ENCODE results near the gene GGCT. TPM values are rescaled to one million over a fixed set of nuclear protein-coding genes. Genes with fewer than 3 reads are reported as not detected.

GGCT gene
- total RNA-seq, 1 donor from 2014 or later, result 18.0 TPM

DNA sequence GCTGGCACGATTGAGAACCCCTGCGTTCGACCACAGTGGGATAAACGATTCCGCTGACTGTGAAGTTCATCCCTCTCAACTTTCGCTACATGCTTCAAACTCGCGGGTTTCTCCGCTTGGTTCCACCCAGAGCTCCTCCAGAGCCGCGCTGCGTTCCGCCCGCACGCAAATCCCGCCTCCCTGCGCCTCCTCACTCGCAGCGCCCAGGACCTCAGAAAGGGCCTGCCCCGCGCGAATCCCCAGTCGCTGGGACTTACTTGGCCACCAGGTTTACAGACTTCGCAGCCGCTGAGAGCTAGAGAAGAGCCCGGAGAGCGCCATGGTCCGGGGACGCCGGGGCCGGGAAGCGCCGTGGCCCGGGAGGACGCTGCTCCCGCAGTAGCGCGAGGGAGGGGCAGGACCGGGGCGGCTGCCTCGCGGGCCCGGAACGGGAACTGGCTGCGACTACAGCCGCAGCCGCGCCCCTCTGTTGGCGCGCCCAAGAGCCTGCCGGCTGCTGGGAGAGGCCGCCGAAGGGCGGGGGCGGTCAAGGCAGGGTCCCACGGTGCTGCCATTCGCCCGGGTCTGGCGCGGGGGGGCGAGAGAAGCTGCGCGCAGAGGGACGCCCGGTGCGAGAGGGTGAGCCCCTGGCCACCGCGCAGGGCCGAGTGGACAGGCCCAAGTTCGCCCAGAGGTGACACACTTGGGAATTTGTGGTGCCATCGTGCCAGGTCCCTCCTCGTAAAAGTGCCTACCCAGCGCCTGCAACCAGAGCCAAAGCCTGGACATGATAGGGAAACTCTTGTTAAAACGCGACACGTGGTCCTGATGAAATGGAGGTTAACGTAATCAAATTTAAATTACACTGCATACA lies 26.1 kb downstream of the GGCT start, which contains the start of gene NOD1:
NOD1 (minus strand) TSS at position 436 of the 853 bp plus-strand sequence. CDS start 21,863 bp downstream, outside the sequence.
- DNase-seq (ENCODE audit: low read depth), result peak; percentile 36

DNA sequence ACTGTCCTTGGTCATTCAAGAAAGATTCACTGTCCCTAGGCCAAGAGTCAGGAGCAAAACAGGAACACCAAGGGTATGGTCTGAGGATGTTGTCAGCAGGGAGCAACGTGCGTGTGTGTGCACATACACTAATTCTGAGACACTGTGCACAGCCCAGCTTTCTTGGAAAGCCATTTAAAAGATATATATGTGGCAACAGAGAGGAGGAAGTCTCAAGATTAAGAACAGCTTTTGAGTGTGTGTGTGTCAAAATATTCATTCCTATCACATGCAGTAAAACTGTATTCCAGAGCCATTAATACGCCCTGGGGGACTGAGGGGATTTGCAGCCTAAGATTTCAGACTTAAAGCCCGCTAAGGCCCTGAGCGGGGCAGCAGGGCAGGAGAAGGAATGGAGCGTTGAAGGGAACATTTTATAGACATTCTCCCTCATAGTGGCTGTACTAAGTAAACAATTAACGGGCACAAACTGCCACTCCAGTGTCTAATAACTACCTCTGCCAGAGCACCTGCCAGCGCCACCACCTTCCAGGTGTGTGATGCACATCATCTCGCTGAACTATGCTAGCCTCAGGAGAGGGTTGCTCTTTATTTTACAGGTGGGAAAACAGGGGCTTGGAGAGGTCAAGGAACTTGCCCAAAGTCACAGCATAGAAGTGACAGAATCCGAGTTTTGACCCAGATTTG lies 28.0 kb downstream of the GGCT start:
- no peak for DNase-seq (ENCODE audit: low read depth)

DNA sequence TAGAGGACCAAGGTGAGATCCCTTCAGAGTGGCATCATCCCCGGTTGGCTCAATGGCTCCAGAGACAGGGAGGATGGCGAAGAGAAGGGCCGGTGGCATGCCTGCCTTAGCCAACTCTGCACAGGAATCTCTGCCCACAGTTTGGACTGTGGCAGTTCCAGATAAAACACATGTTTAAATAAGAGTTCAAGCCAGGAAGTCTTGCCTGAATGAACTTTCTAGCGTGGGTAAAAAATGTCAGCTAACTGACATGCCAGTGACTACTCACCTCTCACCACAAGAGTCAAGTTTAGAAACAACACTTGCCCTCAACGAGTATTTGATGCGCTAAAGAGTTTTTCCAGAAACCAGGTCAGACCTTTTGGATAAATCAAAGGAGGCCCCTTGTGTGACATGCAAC lies 29.0 kb downstream of the GGCT start:
- peak; percentile 87 for DNase-seq (ENCODE audit: low read depth)

DNA sequence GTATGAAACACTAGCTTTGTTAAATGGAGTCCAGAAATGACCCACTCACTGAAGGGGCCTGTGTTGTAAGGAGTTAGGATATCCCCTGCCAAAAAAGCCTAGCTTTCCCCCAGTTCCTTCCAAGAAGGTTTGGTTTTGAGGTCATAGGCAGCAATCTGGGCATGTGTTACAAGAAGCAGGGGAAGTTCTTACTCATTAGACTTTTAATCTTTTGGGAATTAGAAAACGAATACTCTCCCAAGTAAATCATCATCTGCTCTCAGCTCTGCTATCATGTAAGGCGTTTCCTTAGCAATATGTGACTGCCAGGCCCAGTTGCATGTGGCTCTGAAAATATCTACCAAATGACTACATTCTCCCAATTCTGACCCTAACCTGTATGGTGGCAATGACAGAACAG lies 29.7 kb downstream of the GGCT start:
- no peak for DNase-seq (ENCODE audit: low read depth)

DNA sequence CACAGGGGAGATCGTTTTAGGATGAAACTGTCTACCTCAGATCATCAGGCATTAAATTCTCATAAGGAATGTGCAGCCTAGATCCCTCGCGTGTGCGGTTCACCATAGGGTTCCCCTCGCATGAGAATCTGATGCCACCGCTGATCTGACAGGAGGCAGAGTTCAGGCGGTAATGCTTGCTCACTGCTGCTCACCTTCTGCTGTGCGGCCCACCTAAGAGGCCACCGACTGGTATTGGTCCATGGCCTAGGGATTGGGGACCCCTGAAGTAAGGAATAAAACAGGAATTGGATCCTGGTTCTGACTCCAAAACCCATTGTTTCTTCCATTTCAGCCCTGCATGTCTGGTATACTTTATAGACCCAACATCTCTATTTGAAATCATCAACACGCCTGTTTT lies 30.1 kb downstream of the GGCT start:
- no peak for DNase-seq (ENCODE audit: low read depth)

DNA sequence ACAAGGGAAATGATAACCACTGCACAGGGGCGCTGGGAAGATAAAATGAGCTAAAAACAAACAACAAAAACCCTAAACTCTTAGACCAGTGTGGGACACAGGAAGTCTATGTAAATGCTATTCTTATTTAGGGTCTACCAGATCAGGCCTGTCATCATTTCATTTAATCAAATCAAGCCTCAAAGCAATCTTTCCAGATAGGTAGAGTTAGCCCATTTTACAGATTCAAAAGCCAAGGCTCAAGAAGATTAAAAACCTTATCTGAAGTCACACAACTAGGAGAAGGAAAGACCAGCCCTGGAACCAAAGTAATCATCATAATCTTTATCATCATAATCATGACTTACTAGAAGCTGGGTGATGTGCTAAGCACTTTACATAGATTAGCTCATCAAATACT lies 30.7 kb downstream of the GGCT start:
- DNase-seq (ENCODE audit: low read depth), result no peak

DNA sequence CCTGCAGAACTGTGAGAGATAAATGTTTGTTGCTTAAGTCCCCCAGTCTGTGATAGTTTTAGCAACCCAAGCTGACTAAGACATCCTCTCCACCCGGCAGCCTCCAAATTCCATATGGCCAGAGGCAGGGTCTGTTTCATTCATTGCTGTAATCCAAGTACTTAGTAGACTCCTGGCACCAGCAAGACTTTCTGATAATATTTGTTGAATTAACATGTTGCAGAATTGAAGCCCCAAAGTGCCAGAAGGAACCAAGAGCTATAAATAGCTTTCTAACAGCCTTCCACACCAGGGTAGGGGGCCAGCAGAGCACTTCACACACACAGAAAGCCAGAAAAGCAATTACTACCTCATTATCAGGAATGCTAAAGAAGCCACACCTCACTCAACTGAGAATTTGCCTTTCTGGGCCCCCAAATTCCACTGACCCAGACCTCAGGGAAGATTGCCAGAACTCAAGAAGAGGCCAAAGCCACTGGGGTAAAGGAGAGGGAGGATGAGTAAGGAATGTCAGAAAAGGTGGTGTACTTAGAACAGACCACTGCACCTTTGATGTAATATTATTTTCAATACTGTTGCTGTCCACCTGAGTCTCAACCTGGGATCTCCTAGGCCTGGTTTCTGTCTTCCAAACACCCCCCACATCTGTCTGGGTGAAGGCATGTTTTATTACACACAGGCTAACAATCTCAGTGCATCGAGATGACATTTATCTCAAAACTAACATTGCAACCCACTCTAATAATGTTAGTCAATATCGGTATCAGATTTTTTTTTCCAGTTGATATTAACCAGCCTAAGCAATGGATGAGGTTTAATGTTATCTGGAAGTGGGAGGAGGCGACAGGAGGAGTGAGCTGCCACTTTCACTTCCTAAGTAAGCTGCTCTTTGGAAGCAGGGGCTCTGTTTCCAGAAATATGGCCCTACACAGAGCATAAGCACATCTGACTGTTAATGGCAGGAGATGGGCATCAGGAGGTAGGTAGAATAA lies 31.5 kb downstream of the GGCT start:
- DNase-seq (ENCODE audit: low read depth), result peak; percentile 33

DNA sequence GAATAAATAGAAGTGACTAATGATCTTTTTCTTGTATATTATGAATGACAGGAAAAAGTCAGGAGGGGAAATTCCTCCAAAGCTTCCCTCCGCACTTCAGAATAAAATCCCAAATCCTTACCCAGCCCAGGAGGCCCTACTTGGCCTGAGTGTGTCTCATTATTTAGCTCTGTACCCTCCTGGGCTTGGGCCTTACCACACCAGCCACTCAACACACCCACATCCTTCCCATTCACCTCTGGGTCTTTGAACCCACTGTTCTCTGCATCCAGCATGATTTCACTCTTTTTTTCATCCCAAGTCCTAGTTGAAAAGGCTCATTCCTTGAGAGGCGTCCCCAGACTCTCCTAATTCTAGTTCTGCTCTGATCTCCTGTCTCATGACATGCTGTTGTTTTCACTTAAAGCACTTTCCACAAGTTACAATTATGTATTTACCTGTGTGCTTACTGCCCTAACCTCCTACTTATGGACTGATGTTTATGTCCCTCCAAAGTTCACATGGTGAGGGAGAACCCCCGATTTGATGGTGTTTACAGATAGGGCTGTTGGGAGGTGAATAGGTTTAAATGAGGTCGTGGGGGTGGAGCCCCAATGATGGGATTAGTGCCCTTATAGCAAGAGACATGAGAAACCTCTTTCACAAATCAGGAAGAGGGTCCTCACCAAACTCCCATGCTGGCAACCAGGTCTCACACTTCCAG lies 32.4 kb downstream of the GGCT start:
- no peak for DNase-seq (ENCODE audit: low read depth)

DNA sequence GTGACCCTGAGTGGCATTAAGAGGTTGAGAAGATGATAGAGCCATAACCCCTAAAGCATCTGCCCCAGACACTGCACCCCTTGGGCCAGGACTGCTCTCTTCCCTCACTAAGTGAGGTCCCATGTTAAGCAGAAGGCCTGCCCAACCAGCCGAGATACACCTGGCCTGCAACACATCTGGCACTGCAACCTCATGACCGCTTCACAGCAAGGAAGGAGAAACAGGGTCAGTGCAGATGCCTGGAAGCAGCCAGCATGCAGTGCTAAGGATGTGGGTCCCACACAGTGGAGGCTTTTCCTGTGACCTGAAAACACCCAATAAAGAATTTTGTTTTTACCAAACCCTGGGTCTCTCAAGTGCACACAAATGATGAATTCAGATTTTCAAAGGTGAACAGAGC lies 33.4 kb downstream of the GGCT start:
- no peak for DNase-seq (ENCODE audit: low read depth)

DNA sequence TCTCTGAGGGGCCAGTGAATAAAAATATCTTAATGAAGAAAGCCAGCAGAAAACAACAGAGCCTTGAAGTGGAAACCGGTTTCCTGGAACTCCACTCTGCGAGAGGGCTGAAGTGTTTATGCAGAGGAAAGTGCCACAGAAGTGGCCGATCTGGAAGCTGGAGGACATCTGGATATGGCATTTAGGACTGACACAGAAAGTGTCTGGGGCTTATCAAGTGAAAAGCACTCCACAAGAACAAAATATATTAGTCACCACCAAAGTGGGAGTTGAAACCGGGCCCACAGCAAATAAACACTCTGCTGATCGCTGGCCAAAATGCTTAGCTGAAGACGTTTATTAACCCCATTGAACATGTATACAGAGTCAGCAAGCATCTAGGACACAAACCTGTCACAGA lies 33.9 kb downstream of the GGCT start:
- peak; percentile 39 for DNase-seq (ENCODE audit: low read depth)

DNA sequence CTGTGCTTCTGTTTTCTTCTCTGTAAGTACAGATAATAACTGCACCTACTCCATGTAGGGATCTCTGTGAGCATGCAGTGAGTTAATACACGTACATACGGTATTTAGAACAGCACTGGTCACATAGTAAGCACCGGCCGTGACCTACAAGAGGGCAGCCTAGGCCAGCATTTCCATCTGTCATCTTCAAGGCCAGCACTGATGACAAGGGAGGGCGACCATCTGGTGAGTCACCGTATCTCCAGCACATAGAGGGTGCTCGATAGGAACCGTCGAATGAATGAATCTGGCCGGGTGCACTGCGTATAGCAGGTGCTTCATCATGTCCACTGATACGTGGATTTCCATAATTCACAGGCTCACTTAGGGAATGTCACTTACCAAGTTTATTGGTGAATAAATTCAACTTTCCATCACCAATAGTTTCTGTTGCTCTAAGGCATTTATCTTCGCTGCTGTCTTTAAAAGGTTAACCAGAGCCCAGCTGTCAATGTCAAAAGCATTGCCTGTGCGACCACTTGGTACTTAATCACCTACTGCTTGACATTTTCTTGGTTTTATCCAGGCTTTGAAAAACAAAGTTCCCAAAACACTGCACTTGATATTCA lies 34.4 kb downstream of the GGCT start:
- DNase-seq (ENCODE audit: low read depth), result no peak

DNA sequence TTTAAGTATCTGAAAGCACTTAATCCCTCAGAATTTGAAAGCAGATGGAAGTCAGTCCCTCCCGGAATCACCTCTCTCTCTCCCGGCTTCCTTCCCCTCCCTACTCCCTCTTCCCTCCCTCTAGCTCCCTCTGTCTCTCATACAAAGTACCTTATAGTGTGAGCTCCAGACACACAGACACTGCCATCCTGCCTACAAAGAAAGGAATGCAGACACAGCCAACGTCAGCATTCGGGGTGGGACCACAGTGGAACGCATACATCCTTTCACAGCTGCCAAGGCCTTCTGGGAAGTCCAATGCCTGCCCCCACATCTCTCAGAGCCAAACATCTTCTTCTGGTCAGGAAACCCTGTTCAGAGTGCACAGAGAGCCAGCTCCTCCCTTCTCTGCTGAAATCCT lies 35.3 kb downstream of the GGCT start:
- peak; percentile 96 for DNase-seq (ENCODE audit: low read depth)

DNA sequence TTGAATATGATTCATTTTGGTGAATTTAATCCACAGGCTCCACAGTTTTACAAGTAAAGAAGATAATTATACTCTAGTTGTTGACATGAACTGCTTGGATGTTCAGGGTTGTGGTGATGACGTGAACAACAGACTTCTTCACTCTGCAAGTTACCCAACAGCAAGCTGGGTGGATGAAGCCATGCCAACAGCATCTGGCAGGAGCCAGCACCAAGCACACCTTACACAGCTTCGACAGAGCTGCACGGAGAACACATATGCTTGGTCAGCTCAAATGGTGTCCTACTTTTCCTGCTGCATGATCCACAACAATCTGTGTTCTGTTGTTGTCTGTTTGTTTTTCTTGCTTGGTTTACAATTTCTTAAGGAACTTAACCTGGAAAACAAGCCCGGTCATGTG lies 35.8 kb downstream of the GGCT start:
- DNase-seq (ENCODE audit: low read depth), result peak; percentile 49

DNA sequence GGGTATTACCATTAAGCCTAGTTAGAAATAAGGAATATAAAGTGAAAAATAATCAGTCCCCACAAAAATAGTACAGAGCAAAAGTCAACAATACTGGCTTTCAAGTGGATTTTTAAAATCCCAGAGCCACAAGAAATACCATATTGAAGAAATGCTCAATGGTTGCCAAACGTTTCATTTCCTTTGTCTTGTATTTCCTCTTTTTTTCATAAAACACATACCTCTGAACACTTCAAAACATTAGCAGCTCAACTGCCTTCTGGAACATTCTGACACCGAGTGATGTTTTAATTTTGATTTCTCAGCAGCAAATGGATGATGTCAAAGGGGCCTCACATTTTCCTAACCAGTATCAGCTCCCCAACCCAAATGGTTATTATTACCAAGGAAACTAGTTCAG lies 36.6 kb downstream of the GGCT start:
- DNase-seq (ENCODE audit: low read depth), result no peak

DNA sequence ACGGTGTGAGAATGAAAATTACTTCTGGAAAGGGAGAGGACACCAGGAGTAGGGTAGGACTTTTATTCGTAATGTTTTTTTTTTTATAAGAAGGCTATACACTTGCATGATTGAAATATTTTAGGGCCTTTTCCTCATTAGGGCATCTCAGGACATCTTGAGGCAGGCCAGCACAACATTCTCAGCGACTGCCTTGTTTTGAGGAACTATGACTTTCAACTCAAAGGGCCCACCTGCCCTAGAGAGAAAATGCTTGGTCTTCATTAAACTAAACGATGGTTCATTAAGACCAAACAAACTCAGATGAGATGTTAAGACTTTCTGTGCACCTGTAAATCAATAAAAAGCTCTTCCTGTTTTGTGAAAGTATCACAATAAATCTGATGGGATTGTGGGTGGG lies 37.4 kb downstream of the GGCT start:
- DNase-seq (ENCODE audit: low read depth), result no peak

DNA sequence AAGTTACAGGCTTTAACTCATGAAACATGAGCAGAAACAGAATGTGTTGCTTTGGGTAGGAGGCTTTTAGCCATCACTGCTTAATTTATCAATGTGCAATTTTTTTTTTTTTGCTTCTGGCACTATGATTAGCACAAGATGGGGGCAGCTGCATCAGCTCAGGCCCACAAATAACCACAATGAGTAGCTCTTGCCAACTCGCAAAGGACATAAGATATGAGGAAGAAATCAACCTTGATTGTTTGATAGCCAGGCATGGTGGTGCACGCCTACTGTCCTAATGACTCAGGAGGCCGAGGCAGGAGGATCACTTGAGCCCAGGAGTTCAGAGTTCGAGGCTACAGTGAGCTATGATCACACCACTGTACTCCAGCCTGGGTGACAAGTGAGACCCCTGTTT lies 38.4 kb downstream of the GGCT start:
- DNase-seq (ENCODE audit: low read depth), result no peak

DNA sequence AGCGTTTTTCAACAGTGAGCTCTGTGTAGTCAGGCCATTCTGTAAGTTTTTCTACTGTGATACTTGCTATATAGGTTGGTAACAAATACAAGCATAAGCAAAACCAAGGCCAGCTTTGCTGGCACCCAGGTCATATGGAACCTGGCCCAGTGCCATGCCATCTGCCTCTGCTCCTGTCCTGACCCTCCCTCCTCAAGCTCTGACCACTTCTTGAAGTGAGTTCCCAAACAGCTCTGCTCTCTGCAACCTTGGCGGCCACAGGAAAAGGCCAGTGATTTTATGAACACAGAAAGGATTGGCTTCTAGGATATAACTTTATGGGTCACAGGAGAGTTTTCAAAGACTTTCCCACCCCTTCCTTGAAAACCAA lies 38.8 kb downstream of the GGCT start:
- no peak for DNase-seq (ENCODE audit: low read depth)

DNA sequence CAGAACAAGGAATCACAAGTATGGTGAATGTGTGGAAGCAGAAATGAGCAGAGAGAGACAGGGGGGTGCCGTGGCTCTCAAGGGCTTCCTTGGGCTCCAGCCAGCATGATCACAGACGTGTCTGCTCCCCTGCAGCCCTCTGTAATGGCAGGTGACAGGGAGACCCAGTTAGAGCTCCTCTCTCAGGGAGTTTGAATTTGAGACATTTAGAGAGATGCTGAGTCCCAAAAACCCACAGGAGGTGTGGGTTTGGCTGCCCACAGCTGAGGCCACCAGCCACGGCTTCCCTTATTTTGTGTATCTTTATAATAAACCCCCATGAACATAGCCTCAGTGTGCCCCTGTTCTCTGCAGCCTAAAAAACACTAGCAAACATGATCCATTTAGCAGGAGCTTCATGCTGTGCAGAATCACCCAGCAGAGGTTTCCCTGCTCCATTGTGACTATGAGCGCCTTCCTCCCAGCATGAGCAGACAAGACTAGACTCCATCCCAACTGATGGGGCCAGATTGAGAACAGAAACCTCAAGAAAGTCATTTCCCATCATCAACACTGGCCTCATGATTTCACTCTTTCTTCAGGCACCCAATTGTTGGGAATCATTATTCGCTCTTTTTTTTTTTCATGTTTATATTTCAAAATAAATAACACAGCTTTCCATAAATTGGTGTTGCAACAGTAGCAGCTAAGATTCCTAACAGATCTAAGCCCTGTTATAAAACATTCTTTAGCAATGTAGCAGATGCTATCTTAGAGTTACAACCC lies 39.4 kb downstream of the GGCT start:
- no peak for DNase-seq (ENCODE audit: low read depth)

DNA sequence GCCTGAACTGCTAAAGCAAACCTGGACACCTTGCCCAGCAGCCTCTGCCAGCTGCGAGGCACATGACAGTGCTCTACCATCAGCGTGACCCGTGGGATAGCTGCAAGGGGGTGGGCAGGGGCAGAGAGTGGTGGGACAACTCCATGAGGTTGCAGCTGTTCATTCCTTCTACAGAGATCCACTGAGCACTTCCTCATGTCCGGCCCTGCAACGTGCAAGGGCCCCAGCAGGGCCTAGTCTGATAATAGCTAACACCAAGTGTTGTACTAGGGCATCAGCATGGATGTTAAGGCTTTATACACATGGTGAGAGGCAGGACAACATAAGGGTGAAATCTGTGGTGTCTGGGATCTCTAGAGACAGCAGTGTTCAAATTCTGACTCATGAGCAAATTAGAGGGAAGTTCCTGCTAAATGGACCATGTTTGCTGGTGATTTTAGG lies 40.4 kb downstream of the GGCT start:
- DNase-seq (ENCODE audit: low read depth), result no peak

All from renal cortical epithelial cell (primary cell).